ENCODE measurements around the gene EFHD1. TPM values are rescaled to one million over a fixed set of nuclear protein-coding genes. Genes with fewer than 3 reads are reported as not detected.

Gene EFHD1
- total and polyA plus RNA-seq, 2 donors (not counting 1 experiment from before 2014, with no cell fraction given) = not detected

DNA sequence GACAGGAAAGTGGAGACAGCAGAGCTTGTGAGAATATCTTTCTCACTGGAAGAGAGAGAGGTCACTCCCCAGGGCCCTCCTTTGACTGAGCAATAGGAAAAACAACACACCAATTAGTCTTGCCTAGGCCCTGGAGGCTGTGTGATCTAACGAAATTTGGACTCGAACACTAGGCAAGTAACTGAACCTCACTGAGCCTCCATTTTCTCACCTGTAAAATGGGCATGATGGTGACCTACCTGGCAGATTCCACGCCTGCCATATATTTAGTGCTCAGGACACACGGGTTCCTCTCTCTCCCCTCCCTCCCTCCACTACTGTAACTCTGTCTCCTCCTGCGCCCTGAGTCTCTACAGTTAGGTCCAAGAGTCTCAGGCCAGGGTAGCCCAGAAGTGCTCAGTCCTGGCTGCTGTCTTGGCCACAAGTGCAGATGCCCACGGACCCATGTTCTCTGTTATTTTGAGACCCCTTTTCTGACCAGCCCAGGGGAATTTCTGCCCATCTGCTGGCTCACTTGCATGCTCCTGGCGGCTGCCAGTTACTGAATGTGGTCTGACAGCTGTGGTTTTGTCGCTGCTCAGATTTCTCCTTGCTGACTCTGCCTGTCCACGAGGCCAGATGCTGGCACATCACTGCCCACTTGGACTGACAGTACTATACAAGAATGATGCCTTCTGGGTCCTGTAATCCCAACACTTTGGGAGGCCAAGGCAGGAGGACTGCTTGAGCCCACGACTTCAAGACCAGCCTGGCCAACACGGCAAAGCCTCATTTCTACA lies 54.2 kb downstream of the EFHD1 start:
- Histone ChIP-seq H2AFZ (ENCODE audit: insufficient read depth, low read depth, low read length, poor library complexity, severe bottlenecking) (no peak overlapping the region), H4K20me1 (ENCODE audit: control insufficient read depth, insufficient read depth, low read length, poor library complexity, severe bottlenecking) (no peaks in the 10 kb centered on the region), H3K4me1 (ENCODE audit: control insufficient read depth in 2 of 2, insufficient read depth in 2 of 2, low read length in 2 of 2) (no peaks in the 10 kb centered on the region), H3K4me2 (replicated peaks; ENCODE audit: low read depth, low read length, poor library complexity, severe bottlenecking) (no peak overlapping the region), H3K79me2 (ENCODE audit: control insufficient read depth, insufficient read depth, low read length) (no peaks in the 10 kb centered on the region), H3K9ac (ENCODE audit: low read length) (no peak overlapping the region), H3K27ac (ENCODE audit: low read length in 2 of 2) (no peak overlapping the region), H3K9me3 (ENCODE audit: control extremely low read depth in 1 of 3, control insufficient read depth in 2 of 3, insufficient read depth in 1 of 3, low read length in 2 of 3) (peaks cover 0 to 13% (median 0%) of the 10 kb centered on the region in 3 donors), H3K36me3 (replicated peaks in 1 of 2; ENCODE audit: control extremely low read depth in 1 of 2, control insufficient read depth in 1 of 2, extremely low read depth in 1 of 2, insufficient read depth in 2 of 2, low read length in 1 of 2) (no peaks in the 10 kb centered on the region), H3K4me3 (ENCODE audit: control extremely low read depth in 1 of 5, extremely low read depth in 1 of 5, insufficient read depth in 1 of 5, low read depth in 2 of 5, low read length in 4 of 5) (no peak overlapping the region), H3K27me3 (replicated peaks in 1 of 4; ENCODE audit: control extremely low read depth in 1 of 4, control insufficient read depth in 3 of 4, insufficient read depth in 4 of 4, low read length in 3 of 4) (peaks cover 0 to 7% (median 2%) of the 10 kb centered on the region in 4 experiments)
- Mint-ChIP-seq H3K4me3 (no peak overlapping the region), H3K27ac (no peak overlapping the region), H3K9me3 (ENCODE audit: insufficient read depth) (no peaks in the 10 kb centered on the region), H3K4me1 (no peaks in the 10 kb centered on the region), H3K27me3 (peaks cover 3% of the 10 kb centered on the region)
- intact Hi-C loops (cut with micrococcal nuclease) = no loop called here
- DNase-seq = no peak
- ChIA-PET CTCF (no interaction called here), POLR2A (interaction anchor here (0.6 kb wide), 1 partner anchor 634 kb away, joined by 3 read pairs; no protein-coding TSS in a partner anchor)
- ATAC-seq (ENCODE audit: low read depth) = no peak
- TF ChIP-seq EZH2 (IDR thresholded peaks at IDR 0.05; ENCODE audit: borderline replicate concordance, insufficient read depth, low read depth, low read length, poor library complexity, severe bottlenecking) = no peak
- TF ChIP-seq, protein P1, sequence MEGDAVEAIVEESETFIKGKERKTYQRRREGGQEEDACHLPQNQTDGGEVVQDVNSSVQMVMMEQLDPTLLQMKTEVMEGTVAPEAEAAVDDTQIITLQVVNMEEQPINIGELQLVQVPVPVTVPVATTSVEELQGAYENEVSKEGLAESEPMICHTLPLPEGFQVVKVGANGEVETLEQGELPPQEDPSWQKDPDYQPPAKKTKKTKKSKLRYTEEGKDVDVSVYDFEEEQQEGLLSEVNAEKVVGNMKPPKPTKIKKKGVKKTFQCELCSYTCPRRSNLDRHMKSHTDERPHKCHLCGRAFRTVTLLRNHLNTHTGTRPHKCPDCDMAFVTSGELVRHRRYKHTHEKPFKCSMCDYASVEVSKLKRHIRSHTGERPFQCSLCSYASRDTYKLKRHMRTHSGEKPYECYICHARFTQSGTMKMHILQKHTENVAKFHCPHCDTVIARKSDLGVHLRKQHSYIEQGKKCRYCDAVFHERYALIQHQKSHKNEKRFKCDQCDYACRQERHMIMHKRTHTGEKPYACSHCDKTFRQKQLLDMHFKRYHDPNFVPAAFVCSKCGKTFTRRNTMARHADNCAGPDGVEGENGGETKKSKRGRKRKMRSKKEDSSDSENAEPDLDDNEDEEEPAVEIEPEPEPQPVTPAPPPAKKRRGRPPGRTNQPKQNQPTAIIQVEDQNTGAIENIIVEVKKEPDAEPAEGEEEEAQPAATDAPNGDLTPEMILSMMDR (IDR thresholded peaks at IDR 0.05) = no peak
- WGBS (ENCODE audit: insufficient coverage) = 69% methylated on average over 11 of the region's 11 CpGs

DNA sequence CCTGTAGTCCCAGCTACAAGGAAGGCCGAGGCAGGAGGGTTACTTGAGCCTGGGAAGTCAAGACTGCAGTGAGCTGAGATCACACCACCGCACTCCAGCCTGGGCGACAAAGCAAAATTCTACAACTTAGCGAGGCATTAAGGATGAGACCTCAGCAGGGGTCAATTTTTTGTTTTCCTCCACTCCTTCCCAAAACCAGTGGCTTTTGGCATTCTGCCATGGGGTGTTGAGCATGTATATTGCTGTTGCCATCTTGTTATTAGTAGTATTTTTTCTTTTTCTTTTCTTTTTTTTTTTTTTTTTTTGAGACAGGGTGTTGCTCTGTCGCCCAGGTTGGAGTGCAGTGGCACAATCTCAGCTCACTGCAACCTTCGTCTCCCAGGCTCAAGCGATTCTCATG lies 54.8 kb downstream of the EFHD1 start:
- H2AFZ ChIP-seq (ENCODE audit: insufficient read depth, low read depth, low read length, poor library complexity, severe bottlenecking) = no peak overlapping the region
- POLR2A ChIA-PET = no interaction called here
- intact Hi-C loops (cut with micrococcal nuclease) = no loop called here
- H3K9me3 ChIP-seq (ENCODE audit: control extremely low read depth in 1 of 3, control insufficient read depth in 2 of 3, insufficient read depth in 1 of 3, low read length in 2 of 3) = peaks cover 0 to 14% (median 0%) of the 10 kb centered on the region in 3 donors
- no peak for ATAC-seq (ENCODE audit: low read depth)
- H3K36me3 ChIP-seq (replicated peaks in 1 of 2; ENCODE audit: control extremely low read depth in 1 of 2, control insufficient read depth in 1 of 2, extremely low read depth in 1 of 2, insufficient read depth in 2 of 2, low read length in 1 of 2) = no peaks in the 10 kb centered on the region
- H3K79me2 ChIP-seq (ENCODE audit: control insufficient read depth, insufficient read depth, low read length) = no peaks in the 10 kb centered on the region
- WGBS (ENCODE audit: insufficient coverage) = 85% methylated on average over 2 of the region's 7 CpGs
- no peak overlapping the region for H3K4me3 ChIP-seq (ENCODE audit: control extremely low read depth in 1 of 5, extremely low read depth in 1 of 5, insufficient read depth in 1 of 5, low read depth in 2 of 5, low read length in 4 of 5)
- Mint-ChIP-seq H3K27me3 (peaks cover 2% of the 10 kb centered on the region), H3K4me1 (no peaks in the 10 kb centered on the region), H3K4me3 (no peak overlapping the region), H3K27ac (no peak overlapping the region), H3K9me3 (ENCODE audit: insufficient read depth) (no peaks in the 10 kb centered on the region)
- TF ChIP-seq, protein P1 (IDR thresholded peaks at IDR 0.05) = no peak
- TF ChIP-seq EZH2 (IDR thresholded peaks at IDR 0.05; ENCODE audit: borderline replicate concordance, insufficient read depth, low read depth, low read length, poor library complexity, severe bottlenecking) = no peak
- H3K9ac ChIP-seq (ENCODE audit: low read length) = no peak overlapping the region
- no peaks in the 10 kb centered on the region for H3K4me1 ChIP-seq (ENCODE audit: control insufficient read depth in 2 of 2, insufficient read depth in 2 of 2, low read length in 2 of 2)
- peaks cover 0 to 5% (median 2%) of the 10 kb centered on the region in 4 experiments for H3K27me3 ChIP-seq (replicated peaks in 1 of 4; ENCODE audit: control extremely low read depth in 1 of 4, control insufficient read depth in 3 of 4, insufficient read depth in 4 of 4, low read length in 3 of 4)
- CTCF ChIA-PET = no interaction called here
- no peaks in the 10 kb centered on the region for H4K20me1 ChIP-seq (ENCODE audit: control insufficient read depth, insufficient read depth, low read length, poor library complexity, severe bottlenecking)
- H3K4me2 ChIP-seq (replicated peaks; ENCODE audit: low read depth, low read length, poor library complexity, severe bottlenecking) = no peak overlapping the region
- DNase-seq = no peak
- H3K27ac ChIP-seq (ENCODE audit: low read length in 2 of 2) = no peak overlapping the region
